Upper lobe of left lung (tissue), 4 donors: Measurements from ENCODE around the gene WNT2B.
"Not testable (repeated sequence)": the region's sequence is repeated elsewhere in the genome, so short reads cannot be mapped to it uniquely, and the experiment has no call there.

Experiments used
- CTCF ChIP-seq, 6 experiments: fragments of 450-650 bp in 4 of 6; fragments of 200-600 bp in 2 of 6; sonication (generic) in 2 of 6; IDR thresholded peaks; one replicate each; pipeline ENCODE4 v1.5.1; 2016 to 2019; ENCODE audit warnings: antibody characterized with exemption in 6 of 6
- EP300 ChIP-seq, 4 donors: sonication (generic); formaldehyde crosslinking; IDR thresholded peaks; one replicate each; pipeline ENCODE4 v1.5.1; 2017; ENCODE audit warnings: antibody characterized with exemption in 4 of 4, control low read depth in 2 of 4
- POLR2A ChIP-seq, 4 donors: fragments of 450-650 bp; IDR thresholded peaks; one replicate each; pipeline ENCODE4 v1.5.1; 2016 to 2017; ENCODE audit warnings: antibody characterized with exemption in 4 of 4, mild to moderate bottlenecking in 2 of 4
- POLR2AphosphoS5 ChIP-seq, 2 donors: sonication (generic); formaldehyde crosslinking; IDR thresholded peaks; one replicate each; pipeline ENCODE4 v1.5.1; 2017; ENCODE audit warnings: antibody characterized with exemption in 2 of 2

GRCh38 chr1:112470324-112470723 is 38.4 kb upstream of the WNT2B start:
- TF ChIP-seq CTCF, POLR2A, EP300, POLR2AphosphoS5 (IDR thresholded peaks at IDR 0.05): not testable (repeated sequence)
